ENCODE data around the gene EMILIN1.
"Not testable (repeated sequence)": the region's sequence is repeated elsewhere in the genome, so short reads cannot be mapped to it uniquely, and the experiment has no call there.

GRCh38 chr2:27110603-27111352 lies 32.4 kb downstream of the EMILIN1 start:
- TF ChIP-seq, protein P1, sequence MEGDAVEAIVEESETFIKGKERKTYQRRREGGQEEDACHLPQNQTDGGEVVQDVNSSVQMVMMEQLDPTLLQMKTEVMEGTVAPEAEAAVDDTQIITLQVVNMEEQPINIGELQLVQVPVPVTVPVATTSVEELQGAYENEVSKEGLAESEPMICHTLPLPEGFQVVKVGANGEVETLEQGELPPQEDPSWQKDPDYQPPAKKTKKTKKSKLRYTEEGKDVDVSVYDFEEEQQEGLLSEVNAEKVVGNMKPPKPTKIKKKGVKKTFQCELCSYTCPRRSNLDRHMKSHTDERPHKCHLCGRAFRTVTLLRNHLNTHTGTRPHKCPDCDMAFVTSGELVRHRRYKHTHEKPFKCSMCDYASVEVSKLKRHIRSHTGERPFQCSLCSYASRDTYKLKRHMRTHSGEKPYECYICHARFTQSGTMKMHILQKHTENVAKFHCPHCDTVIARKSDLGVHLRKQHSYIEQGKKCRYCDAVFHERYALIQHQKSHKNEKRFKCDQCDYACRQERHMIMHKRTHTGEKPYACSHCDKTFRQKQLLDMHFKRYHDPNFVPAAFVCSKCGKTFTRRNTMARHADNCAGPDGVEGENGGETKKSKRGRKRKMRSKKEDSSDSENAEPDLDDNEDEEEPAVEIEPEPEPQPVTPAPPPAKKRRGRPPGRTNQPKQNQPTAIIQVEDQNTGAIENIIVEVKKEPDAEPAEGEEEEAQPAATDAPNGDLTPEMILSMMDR (IDR thresholded peaks at IDR 0.05; ENCODE audit: insufficient read depth, low read depth, low read length): not testable (repeated sequence)
- TF ChIP-seq EZH2 (IDR thresholded peaks at IDR 0.05; ENCODE audit: insufficient read depth, low read length): not testable (repeated sequence)

All from astrocyte (in vitro differentiated cells and primary cell).